ENCODE results near the gene ZNF143. TPM values are rescaled to one million over a fixed set of nuclear protein-coding genes. Genes with fewer than 3 reads are reported as not detected.
"Not testable (repeated sequence)": the region's sequence is repeated elsewhere in the genome, so short reads cannot be mapped to it uniquely, and the experiment has no call there.

Gene ZNF143
- total and polyA plus RNA-seq, 11 donors: 7.9 to 32.3 (median 22.0) TPM

DNA sequence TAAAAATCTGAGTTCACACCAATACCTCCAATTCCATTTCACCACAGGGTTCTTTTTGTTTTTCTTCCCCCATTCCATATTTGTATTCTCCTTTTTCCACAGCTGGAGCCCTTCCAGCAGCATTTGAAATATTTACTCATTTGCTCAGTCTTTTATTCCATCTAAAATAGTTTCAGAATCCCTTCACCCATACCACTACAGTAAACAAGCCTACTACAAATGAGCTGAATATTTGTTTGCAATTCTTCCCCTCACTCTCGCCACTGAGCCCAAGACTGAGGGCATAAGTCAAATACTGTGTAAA, 46.4 kb downstream of the ZNF143 start:
- H3K4me3 ChIP-seq: no peak overlapping the region
- no peak for TF ChIP-seq POLR2A (IDR thresholded peaks at IDR 0.05)
- TF ChIP-seq, protein P1, sequence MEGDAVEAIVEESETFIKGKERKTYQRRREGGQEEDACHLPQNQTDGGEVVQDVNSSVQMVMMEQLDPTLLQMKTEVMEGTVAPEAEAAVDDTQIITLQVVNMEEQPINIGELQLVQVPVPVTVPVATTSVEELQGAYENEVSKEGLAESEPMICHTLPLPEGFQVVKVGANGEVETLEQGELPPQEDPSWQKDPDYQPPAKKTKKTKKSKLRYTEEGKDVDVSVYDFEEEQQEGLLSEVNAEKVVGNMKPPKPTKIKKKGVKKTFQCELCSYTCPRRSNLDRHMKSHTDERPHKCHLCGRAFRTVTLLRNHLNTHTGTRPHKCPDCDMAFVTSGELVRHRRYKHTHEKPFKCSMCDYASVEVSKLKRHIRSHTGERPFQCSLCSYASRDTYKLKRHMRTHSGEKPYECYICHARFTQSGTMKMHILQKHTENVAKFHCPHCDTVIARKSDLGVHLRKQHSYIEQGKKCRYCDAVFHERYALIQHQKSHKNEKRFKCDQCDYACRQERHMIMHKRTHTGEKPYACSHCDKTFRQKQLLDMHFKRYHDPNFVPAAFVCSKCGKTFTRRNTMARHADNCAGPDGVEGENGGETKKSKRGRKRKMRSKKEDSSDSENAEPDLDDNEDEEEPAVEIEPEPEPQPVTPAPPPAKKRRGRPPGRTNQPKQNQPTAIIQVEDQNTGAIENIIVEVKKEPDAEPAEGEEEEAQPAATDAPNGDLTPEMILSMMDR (IDR thresholded peaks at IDR 0.05): no peak
- H3K36me3 ChIP-seq: peaks cover 0 to 73% (median 45%) of the 10 kb centered on the region in 9 donors
- ATAC-seq (no peak), DNase-seq (no peak)
- intact Hi-C loops (cut with DNase I): loop anchor here in 7 of 10 donors (5.0 to 10.0 kb wide), 5 partner anchors 332 to 492 kb away; no protein-coding TSS in a partner anchor
- H3K4me1 ChIP-seq: peaks cover 0 to 10% (median 3%) of the 10 kb centered on the region in 12 donors
- 89 to 97% (median 94%) methylated on average over 1 of the region's 1 CpG for WGBS, 4 donors
- H3K27ac ChIP-seq: no peak overlapping the region
- H3K27me3 ChIP-seq: no peaks in the 10 kb centered on the region
- no peaks in the 10 kb centered on the region for H3K9me3 ChIP-seq

DNA sequence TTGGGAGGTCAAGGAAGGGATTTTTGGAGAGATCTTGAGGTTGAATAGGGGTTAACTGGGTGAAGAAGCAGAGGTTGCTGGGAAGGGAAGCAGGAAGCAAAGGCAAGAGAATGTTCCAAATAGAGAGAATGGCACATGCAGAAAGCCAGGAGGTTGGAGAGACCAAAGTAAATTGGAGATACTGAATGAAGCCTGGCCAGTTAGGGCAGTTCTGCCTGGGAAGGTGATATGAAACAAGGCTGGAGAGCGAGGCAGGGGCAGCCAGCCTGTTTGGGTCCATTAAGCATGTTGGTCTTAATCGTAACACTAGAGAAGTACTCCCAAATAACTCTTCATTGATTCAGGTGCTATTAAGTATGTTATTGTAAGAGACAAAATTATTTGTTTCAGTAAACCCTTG, 48.2 kb downstream of the ZNF143 start:
- no peak overlapping the region for H3K27ac ChIP-seq
- H3K4me3 ChIP-seq: no peak overlapping the region
- no peaks in the 10 kb centered on the region for H3K27me3 ChIP-seq
- DNase-seq (no peak), ATAC-seq (no peak)
- WGBS, 4 donors: 93 to 98% (median 96%) methylated on average over 2 of the region's 2 CpGs
- H3K4me1 ChIP-seq: peaks cover 0 to 10% (median 3%) of the 10 kb centered on the region in 12 donors
- H3K36me3 ChIP-seq: peaks cover 0 to 73% (median 52%) of the 10 kb centered on the region in 9 donors
- intact Hi-C loops (cut with DNase I): loop anchor here in 7 of 10 donors (5.0 to 10.0 kb wide), 5 partner anchors 334 to 494 kb away; no protein-coding TSS in a partner anchor
- TF ChIP-seq POLR2A (IDR thresholded peaks at IDR 0.05): no peak
- TF ChIP-seq, protein P1 (IDR thresholded peaks at IDR 0.05): no peak
- no peaks in the 10 kb centered on the region for H3K9me3 ChIP-seq

DNA sequence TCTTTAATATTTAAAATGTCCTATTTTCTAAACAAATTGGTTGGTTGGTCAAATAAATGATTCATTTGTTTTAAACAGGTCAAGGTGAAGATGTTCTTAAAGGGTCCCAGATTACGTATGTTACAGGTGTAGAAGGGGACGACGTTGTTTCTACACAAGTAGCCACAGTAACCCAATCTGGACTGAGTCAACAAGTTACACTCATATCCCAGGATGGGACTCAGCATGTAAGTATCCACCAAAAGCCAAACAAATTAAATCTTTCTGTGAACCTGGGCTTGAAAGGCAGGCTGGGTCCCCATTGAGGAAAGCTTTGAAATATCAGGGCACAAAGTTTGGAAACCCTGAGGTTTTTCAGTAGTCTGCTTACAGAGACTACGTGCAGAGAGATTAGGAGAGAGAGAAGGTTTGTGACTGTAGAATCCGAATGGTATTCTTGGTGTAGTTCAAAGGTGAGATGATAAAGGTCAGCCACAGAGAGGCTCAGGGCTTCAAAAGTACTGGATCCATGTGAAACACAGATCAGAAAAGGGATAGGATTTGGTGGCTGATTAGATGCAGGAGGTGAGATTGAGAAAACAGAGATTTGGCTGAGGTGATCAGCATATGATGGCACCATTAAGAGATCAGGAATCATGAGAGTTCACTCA, 51.7 kb downstream of the ZNF143 start:
- intact Hi-C loops (cut with DNase I): no loop called here

DNA sequence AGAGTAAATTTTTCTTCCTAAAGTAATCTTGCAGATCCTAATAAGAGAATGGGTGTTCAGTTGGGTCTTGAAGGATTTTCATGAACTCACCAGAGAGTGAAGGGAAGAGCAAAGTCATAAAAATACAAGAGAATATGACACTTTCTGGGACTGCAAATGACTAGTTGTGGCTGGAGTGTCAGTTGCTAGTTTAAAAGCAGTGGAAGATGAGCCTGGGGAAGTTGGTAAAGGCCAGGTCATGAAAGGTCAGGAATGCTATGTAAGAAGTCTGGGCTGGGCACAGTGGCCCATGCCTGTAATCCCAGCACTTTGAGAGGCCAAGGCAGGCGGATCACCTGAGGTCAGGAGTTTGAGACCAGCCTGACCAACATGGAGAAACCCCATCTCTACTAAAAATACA, 53.8 kb downstream of the ZNF143 start:
- DNase-seq; H3K27ac ChIP-seq; ATAC-seq; H3K9me3 ChIP-seq; H3K27me3 ChIP-seq; H3K4me1 ChIP-seq; intact Hi-C loops (cut with DNase I); H3K4me3 ChIP-seq: not testable (repeated sequence)
- H3K36me3 ChIP-seq: peaks cover 2 to 95% (median 77%) of the 10 kb centered on the region in 9 donors
- WGBS, 4 donors: 88 to 100% (median 92%) methylated on average over 1 of the region's 1 CpG

More for the DNA sequence above, 51.7 kb downstream of the ZNF143 start:
- Histone ChIP-seq H3K9me3 (no peaks in the 10 kb centered on the region), H3K4me3 (no peak overlapping the region), H3K27me3 (no peaks in the 10 kb centered on the region), H3K36me3 (peaks cover 2 to 88% (median 79%) of the 10 kb centered on the region in 9 donors), H3K27ac (no peak overlapping the region), H3K4me1 (peaks cover 0 to 4% (median 0%) of the 10 kb centered on the region in 12 donors)
- ATAC-seq (no peak), DNase-seq (no peak)
- 94 to 96% (median 95%) methylated on average over 5 of the region's 5 CpGs for WGBS, 4 donors
- no peak for TF ChIP-seq POLR2A (IDR thresholded peaks at IDR 0.05)
- TF ChIP-seq, protein P1 (IDR thresholded peaks at IDR 0.05): no peak

DNA sequence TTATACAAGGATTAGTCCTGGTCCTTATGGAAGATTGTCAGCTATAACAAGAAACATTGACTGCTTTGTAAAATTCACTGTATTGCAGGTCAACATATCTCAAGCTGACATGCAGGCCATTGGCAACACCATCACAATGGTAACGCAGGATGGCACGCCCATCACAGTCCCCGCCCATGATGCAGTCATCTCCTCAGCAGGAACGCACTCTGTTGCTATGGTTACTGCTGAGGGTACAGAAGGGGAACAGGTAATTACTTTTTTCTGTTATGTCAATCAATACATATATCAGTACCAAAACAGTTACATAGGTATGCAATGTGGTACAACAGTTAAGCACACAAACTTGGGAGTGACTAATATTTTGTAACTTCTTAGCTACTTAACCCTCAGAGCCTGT, 55.3 kb downstream of the ZNF143 start:
- 82 to 92% (median 90%) methylated on average over 4 of the region's 4 CpGs for WGBS, 4 donors
- no peaks in the 10 kb centered on the region for H3K4me1 ChIP-seq
- TF ChIP-seq POLR2A (IDR thresholded peaks at IDR 0.05): no peak
- TF ChIP-seq, protein P1 (IDR thresholded peaks at IDR 0.05): no peak

More for the DNA sequence above, 55.3 kb downstream of the ZNF143 start:
- DNase-seq: no peak
- Histone ChIP-seq H3K27me3 (no peaks in the 10 kb centered on the region), H3K9me3 (no peaks in the 10 kb centered on the region), H3K4me3 (no peak overlapping the region), H3K36me3 (peaks cover 2 to 94% (median 71%) of the 10 kb centered on the region in 9 donors), H3K27ac (no peak overlapping the region)
- intact Hi-C loops (cut with DNase I): no loop called here
- no peak for ATAC-seq
